Activated CD4-positive, alpha-beta T cell treated with anti-CD3 and anti-CD28 coated beads for 36 hours (primary cell): Measurements from ENCODE around the gene ABCG2. TPM values are rescaled to one million over a fixed set of nuclear protein-coding genes. Genes with fewer than 3 reads are reported as not detected.
A peak's percentile ranks its signal among the peaks of the same experiment; 100 is the strongest.

Experiments used
- ATAC-seq: fragments of 200-7000 bp; cut with Tn5 transposase; one replicate; pipeline ENCODE4 v1.10.0; 2021; ENCODE audit warnings: mild to moderate bottlenecking, moderate library complexity
- CTCF ChIA-PET: fragments of 350-600 bp; sonication (Branson Sonifier 250); formaldehyde crosslinking; loops from one replicate; lab custom pipeline; 2021; ENCODE audit warnings: antibody characterized with exemption; lab: Charles Lee
- POLR2A ChIA-PET: fragments of 350-600 bp; sonication (Branson Sonifier 250); formaldehyde crosslinking; loops from one replicate; lab custom pipeline; 2021; ENCODE audit warnings: antibody characterized with exemption, inconsistent platforms; lab: Charles Lee
- DNase-seq: peaks from one replicate; pipeline ENCODE4 v3.0.0-alpha.2; 2020
- H3K27ac Mint-ChIP-seq: one replicate; pipeline ENCODE4 v1.8.0; 2021; ENCODE audit warnings: mixed read lengths
- H3K27me3 Mint-ChIP-seq: one replicate; pipeline ENCODE4 v1.8.0; 2021; ENCODE audit warnings: mixed read lengths
- H3K36me3 Mint-ChIP-seq: one replicate; pipeline ENCODE4 v1.8.0; 2021; ENCODE audit warnings: low read depth, mixed read lengths
- H3K4me1 Mint-ChIP-seq: one replicate; pipeline ENCODE4 v1.8.0; 2021; ENCODE audit warnings: mixed read lengths
- H3K4me3 Mint-ChIP-seq: one replicate; pipeline ENCODE4 v1.8.0; 2021; ENCODE audit warnings: mild to moderate bottlenecking, moderate library complexity, mixed read lengths
- H3K9me3 Mint-ChIP-seq: one replicate; pipeline ENCODE4 v1.8.0; 2021; ENCODE audit warnings: low read depth, mixed read lengths
- intact Hi-C, 2 experiments: fragments of 100-400 bp; cut with DNase I in 1 of 2; cut with micrococcal nuclease in 1 of 2; formaldehyde crosslinking; loops; one replicate each; pipeline versions ENCODE4 v1.14.2 to v1.15.1; 2022 to 2024; cut with DNase I, micrococcal nuclease
- total RNA-seq, 2 experiments: library from RNA; stranded (reverse); gene quantifications; one replicate each; pipeline ENCODE4 v1.2.3, GENCODE V29; 2021

Gene ABCG2
- total RNA-seq, result under 1 TPM; 0.33 to 0.39 TPM

DNA sequence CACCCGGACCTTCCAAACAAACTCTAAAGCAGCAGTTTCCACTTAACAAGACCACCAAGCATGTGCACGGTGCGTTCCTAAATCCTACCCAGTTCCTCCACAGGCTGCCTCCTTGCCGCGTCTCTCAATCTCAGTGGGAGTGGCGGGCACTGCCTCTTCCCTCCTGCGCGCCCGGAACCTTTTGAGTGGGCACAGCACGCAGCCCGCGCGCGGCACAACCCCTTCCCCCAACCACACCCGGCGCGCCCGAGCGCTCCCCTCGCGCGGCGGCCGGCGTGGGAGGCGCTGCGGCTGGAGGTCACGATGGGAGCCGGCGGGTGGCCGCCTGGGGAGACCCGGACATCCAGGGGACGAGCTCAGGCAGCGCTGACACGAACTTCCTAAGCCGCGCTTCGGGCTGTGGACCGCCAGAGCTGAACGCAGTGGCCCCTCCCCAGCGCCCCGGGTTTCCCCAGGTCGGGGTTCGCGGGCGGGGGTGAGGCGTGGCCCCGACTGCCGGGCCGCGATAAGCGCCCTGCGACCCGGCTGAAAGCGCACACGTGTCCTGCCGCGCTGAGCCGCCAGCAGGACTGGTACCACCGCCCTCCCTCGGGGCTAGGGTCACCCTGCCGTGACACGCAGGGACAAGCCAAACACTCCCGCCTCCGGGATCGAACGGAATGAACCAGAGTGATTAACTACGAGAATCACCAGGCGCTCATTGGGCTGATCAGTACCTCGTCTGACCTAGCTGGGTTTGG is at the start of gene ABCG2:
TSS of gene ABCG2 (minus strand) at position 151 of the 740 bp plus-strand sequence. CDS start 18,644 bp downstream, outside the sequence.
- Mint-ChIP-seq H3K27me3 (peaks cover 27% of the 10 kb centered on the region), H3K4me1 (peaks cover 18% of the 10 kb centered on the region), H3K4me3 (peak within 1 kb of the TSS; percentile 76), H3K9me3 (no peaks in the 10 kb centered on the region), H3K36me3 (no peaks in the 10 kb centered on the region), H3K27ac (peak within 1 kb of the TSS; percentile 81)
- intact Hi-C loops, result loop anchor here in 1 of 2 experiments (2.0 kb wide), 1 partner anchor 38 kb away; no protein-coding TSS in a partner anchor
- ChIA-PET CTCF (no interaction called here), POLR2A (interaction anchor here (0.6 kb wide), 1 partner anchor 10 kb away, joined by 5 read pairs; no protein-coding TSS in a partner anchor)
- ATAC-seq (peak; percentile 75), DNase-seq (peak; percentile 63)

DNA sequence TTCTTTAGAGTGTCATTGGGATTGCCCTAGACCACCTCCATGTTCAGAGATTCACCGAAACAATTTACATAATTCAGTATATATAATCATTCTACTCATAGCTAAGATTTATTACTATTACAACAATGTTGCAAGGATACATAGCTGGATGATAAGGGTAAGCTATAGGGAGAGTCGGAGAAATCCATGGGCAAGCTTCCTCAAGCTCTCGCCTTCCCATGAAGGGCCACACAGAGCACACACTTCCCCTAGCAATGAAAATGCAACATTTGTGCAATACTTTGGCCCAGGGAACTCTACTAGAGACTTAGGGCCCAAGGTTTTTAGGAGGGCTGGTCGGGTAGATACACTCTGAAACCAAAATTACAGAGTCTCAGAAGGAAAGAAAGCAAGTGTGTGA is 49.7 kb upstream of the ABCG2 start:
- ChIA-PET POLR2A (no interaction called here), CTCF (interaction anchor here (0.5 to 1.3 kb wide), 2 partner anchors 41 to 234 kb away, joined by 3 read pairs; no protein-coding TSS in a partner anchor)
- no peaks in the 10 kb centered on the region for H3K27me3 Mint-ChIP-seq
- no peak for DNase-seq
- no peaks in the 10 kb centered on the region for H3K36me3 Mint-ChIP-seq
- H3K27ac Mint-ChIP-seq, result no peak overlapping the region
- H3K9me3 Mint-ChIP-seq, result no peaks in the 10 kb centered on the region
- no peaks in the 10 kb centered on the region for H3K4me1 Mint-ChIP-seq
- H3K4me3 Mint-ChIP-seq, result no peak overlapping the region
- intact Hi-C loops, result no loop called here
- ATAC-seq, result no peak

DNA sequence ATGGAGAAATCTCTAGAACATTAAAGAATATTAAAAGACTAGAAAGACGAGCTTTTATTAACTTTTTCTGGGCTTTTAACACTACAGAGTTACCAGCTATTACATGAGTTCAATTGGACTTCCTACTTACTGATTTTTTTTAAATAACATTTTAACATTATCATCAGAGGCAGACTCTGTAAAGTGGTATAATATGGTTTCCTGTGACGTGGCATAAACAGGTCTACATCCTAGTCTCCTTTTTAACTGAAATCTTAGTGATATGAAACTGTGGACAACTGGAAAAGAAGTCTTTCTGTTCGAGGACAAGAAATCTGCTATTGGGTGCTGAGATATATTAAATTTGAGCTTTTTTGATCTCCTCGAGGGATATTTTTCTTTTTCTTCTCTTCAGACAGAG is 48.7 kb upstream of the ABCG2 start:
- ATAC-seq (no peak), DNase-seq (no peak)
- ChIA-PET POLR2A (no interaction called here), CTCF (interaction anchor here (1.0 to 1.7 kb wide), 5 partner anchors 9 to 816 kb away, joined by 3 to 5 read pairs (median 4); no protein-coding TSS in a partner anchor)
- no peaks in the 10 kb centered on the region for H3K9me3 Mint-ChIP-seq
- no peaks in the 10 kb centered on the region for H3K4me1 Mint-ChIP-seq
- H3K27ac Mint-ChIP-seq, result no peak overlapping the region
- intact Hi-C loops, result no loop called here
- no peaks in the 10 kb centered on the region for H3K27me3 Mint-ChIP-seq
- H3K4me3 Mint-ChIP-seq, result no peak overlapping the region
- H3K36me3 Mint-ChIP-seq, result no peaks in the 10 kb centered on the region

DNA sequence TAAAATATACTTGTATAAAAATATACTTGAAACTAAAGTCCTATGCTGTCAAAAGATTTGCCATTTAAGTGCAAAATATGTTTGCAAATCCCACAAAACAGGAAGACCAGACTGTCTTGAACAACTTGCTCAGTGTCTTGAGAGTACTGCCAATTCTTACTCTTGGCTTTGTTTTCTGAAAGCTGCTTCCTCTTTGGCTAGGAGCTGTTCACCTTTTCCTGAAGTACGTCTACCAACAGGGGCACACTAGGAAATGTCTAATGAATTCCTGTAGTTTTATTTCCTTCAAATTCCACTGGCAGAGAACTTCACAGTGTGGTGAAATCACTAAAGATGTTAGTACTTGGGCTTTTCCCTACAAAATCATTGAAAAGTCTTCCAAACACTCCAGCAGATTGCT is 46.4 kb upstream of the ABCG2 start:
- ChIA-PET POLR2A (no interaction called here), CTCF (no interaction called here)
- no peak for DNase-seq
- H3K36me3 Mint-ChIP-seq, result no peaks in the 10 kb centered on the region
- H3K4me1 Mint-ChIP-seq, result no peaks in the 10 kb centered on the region
- no peak for ATAC-seq
- H3K9me3 Mint-ChIP-seq, result no peaks in the 10 kb centered on the region
- no peak overlapping the region for H3K27ac Mint-ChIP-seq
- no peak overlapping the region for H3K4me3 Mint-ChIP-seq
- intact Hi-C loops, result no loop called here
- no peaks in the 10 kb centered on the region for H3K27me3 Mint-ChIP-seq

DNA sequence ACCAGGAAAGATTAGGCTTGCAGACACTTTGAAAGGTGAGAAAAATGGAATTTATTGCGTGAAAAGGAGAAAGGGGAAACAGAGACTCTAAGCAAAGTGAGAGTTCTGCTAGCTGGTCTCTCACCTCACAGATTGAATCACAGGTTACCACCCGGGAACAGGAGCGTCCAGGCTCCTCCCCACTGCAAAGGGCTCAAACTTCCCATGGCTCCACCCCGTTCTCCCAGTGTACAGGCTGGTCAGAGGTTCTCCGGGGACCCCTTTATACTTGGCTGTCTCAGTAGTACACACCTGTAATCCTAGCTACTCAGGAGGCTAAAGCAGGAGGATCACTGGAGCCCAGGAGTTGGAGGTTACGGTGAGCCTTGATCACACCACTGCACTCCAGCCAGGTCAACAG is 44.0 kb upstream of the ABCG2 start:
- Mint-ChIP-seq H3K36me3 (no peaks in the 10 kb centered on the region), H3K27me3 (no peaks in the 10 kb centered on the region), H3K4me3 (no peak overlapping the region), H3K9me3 (no peaks in the 10 kb centered on the region), H3K4me1 (no peaks in the 10 kb centered on the region), H3K27ac (no peak overlapping the region)
- DNase-seq, result no peak
- POLR2A ChIA-PET, result no interaction called here
- intact Hi-C loops, result no loop called here
- ATAC-seq, result no peak
- CTCF ChIA-PET, result interaction anchor here (1.2 to 1.7 kb wide), 2 partner anchors 9 to 10 kb away, joined by 4 read pairs; no protein-coding TSS in a partner anchor

DNA sequence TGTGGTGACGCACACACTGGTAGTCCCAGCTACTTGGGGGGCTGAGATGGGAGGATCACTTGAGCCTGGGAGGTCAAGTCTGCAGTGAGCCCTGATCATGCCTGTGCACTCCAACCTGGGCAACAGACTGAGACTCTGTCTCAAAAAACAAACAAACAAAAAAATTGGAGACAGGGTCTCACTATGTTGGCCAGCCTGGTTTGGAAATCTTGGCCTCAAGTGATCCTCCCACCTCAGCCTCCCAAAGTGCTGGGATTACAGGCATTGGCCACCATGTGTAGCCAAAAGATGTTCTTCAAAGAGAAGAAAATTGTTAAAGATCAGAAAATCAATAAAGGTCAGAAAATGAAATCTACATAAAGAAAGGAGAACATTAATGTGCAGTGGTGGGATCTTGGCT is 41.7 kb upstream of the ABCG2 start:
- no peaks in the 10 kb centered on the region for H3K9me3 Mint-ChIP-seq
- ChIA-PET POLR2A (interaction anchor here (0.7 kb wide), 1 partner anchor 54 kb away, joined by 3 read pairs; no protein-coding TSS in a partner anchor), CTCF (no interaction called here)
- no peaks in the 10 kb centered on the region for H3K27me3 Mint-ChIP-seq
- H3K4me3 Mint-ChIP-seq, result no peak overlapping the region
- intact Hi-C loops, result no loop called here
- H3K4me1 Mint-ChIP-seq, result peaks cover 2% of the 10 kb centered on the region
- no peak overlapping the region for H3K27ac Mint-ChIP-seq
- ATAC-seq, result no peak
- no peaks in the 10 kb centered on the region for H3K36me3 Mint-ChIP-seq
- DNase-seq, result no peak

DNA sequence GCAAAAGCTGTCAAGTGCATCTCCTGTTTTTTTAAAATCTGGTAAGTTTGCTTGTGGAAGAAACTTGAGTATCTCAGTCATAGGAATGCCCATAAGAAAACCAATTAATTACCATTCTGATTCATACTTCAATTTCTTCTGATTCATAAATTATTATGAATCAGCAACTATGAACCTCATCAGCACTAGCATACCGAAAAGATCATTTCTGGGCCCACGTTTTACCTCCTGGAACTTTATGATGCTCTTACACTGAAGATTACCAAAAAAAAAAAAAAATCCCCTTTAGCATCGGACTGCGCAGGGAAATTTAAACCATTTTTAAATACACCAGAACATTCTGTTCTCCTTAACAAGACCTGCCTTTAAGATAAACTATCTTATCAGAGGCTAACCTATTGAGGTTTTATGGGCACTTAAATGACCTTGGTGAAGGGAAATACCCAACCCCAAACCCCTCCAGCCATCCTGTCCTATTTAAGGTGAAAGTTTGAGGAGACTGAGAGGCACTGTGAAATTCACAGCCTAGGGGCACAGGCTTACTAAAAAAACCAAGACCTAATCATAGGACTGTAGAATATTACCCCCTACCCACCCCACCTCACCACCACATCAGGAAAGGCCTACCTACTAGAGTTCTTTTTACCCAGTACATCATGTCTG is 38.2 kb upstream of the ABCG2 start:
- Mint-ChIP-seq H3K9me3 (no peaks in the 10 kb centered on the region), H3K4me1 (peaks cover 2% of the 10 kb centered on the region), H3K27me3 (no peaks in the 10 kb centered on the region), H3K36me3 (no peaks in the 10 kb centered on the region), H3K4me3 (no peak overlapping the region), H3K27ac (no peak overlapping the region)
- DNase-seq, result peak; percentile 9
- CTCF ChIA-PET, result interaction anchor here (0.7 kb wide), 1 partner anchor 162 kb away, joined by 5 read pairs; no protein-coding TSS in a partner anchor
- intact Hi-C loops, result loop anchor here in 1 of 2 experiments (2.0 kb wide), 1 partner anchor 38 kb away; the partner anchor contains the start of gene ABCG2
- peak; percentile 75 for ATAC-seq
- POLR2A ChIA-PET, result no interaction called here

DNA sequence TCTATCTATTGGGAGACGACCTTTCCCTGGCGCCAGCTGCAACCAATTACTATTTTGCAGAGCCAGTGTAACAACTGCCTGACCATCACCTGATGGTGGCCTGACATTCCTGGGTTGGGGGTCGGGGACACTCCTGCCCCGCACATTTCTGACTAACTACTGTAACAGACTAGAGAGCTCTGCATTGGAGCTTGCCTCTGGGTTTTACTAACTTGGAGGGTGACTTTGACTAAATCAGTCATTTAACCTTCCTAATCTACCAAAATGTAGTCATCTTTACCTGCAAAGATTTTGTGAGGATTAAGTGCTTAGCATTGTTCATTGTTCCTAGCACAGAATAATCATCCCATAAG is 37.5 kb upstream of the ABCG2 start:
- Mint-ChIP-seq H3K36me3 (no peaks in the 10 kb centered on the region), H3K9me3 (no peaks in the 10 kb centered on the region), H3K4me1 (peaks cover 2% of the 10 kb centered on the region), H3K27ac (no peak overlapping the region), H3K4me3 (no peak overlapping the region), H3K27me3 (no peaks in the 10 kb centered on the region)
- DNase-seq (no peak), ATAC-seq (peak; percentile 58)
- ChIA-PET CTCF (no interaction called here), POLR2A (no interaction called here)
- intact Hi-C loops, result loop anchor here in 1 of 2 experiments (2.0 kb wide), 1 partner anchor 37 kb away; the partner anchor contains the start of gene ABCG2

DNA sequence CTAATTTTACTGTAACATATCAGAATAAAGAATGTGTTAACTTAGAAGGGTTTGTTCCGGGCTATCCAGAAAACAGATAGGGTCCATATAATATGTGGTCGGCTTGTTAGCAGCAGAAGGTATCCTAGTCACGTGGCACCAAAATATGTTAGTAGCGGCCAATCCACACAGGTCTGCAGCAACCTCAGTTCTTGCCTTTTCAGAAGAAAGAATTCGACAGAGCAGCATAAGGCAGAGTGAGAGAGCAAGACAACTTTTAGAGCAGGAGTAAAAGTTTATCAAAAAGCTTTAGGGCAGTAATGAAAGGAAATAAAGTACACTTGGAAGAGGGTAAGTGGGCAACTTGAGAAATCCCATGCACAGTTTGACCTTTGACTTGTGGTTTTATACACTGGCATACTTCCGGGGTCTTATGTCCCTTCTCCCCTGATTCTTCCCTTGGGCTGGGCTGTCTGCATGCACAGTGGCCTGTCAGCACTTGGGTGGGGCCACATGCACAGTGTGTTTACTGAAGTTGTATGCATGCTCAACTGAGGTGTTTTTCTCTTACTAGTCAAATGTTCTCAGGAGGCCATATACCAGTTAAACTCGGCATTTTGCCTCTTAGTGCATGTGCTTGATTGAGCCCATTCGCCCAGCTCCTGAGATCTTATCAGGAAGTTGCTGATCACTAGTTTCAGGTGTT is 37.0 kb upstream of the ABCG2 start:
- no peak for DNase-seq
- ChIA-PET CTCF (interaction anchor here (1.5 kb wide), 1 partner anchor 16 kb away, joined by 5 read pairs; no protein-coding TSS in a partner anchor), POLR2A (no interaction called here)
- intact Hi-C loops, result loop anchor here in 1 of 2 experiments (2.0 kb wide), 1 partner anchor 37 kb away; the partner anchor contains the start of gene ABCG2
- Mint-ChIP-seq H3K36me3 (no peaks in the 10 kb centered on the region), H3K4me1 (peaks cover 2% of the 10 kb centered on the region), H3K27ac (no peak overlapping the region), H3K27me3 (no peaks in the 10 kb centered on the region), H3K4me3 (no peak overlapping the region), H3K9me3 (no peaks in the 10 kb centered on the region)
- ATAC-seq, result no peak

DNA sequence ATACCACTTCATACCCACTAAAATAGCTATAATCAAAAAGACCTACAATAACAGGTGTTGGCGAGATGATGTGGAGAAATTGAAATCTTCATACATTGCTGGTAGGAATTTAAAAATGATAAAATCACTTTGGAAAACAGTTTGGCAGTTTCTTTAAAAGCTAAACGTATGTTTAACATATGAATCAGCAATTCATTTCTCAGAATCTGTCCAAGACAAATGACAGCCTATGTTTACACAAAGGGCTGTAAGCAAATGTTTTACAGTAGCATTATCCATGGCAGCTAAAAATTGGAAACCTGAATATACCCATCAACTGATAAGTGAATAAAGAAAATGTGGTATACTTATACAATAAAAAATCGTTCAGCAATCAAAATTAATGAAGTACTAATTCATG is 33.0 kb upstream of the ABCG2 start:
- Mint-ChIP-seq H3K27ac (no peak overlapping the region), H3K4me1 (peaks cover 6% of the 10 kb centered on the region), H3K9me3 (no peaks in the 10 kb centered on the region), H3K36me3 (no peaks in the 10 kb centered on the region), H3K27me3 (no peaks in the 10 kb centered on the region), H3K4me3 (no peak overlapping the region)
- ATAC-seq (no peak), DNase-seq (no peak)
- intact Hi-C loops, result no loop called here
- POLR2A ChIA-PET, result no interaction called here
- CTCF ChIA-PET, result interaction anchor here (1.1 kb wide), 1 partner anchor 28 kb away, joined by 4 read pairs; no protein-coding TSS in a partner anchor
